GM23338 (cell line): ENCODE measurements around the gene IL19. TPM values are rescaled to one million over a fixed set of nuclear protein-coding genes. Genes with fewer than 3 reads are reported as not detected.

ENCODE experiments used
- ATAC-seq: fragments of 200-7000 bp; cut with Tn5 transposase; 3 replicates; pipeline ENCODE4 v1.9.1; 2020
- DNase-seq: peaks from one replicate; pipeline ENCODE4 v3.0.0-alpha.2; 2015; ENCODE audit warnings: low spot score
- H2AFZ ChIP-seq: fragments of 200-600 bp; sonication (generic); 2 replicates; pipeline ENCODE4 v1.8.0; 2016; ENCODE audit warnings: antibody characterized with exemption, mild to moderate bottlenecking, moderate library complexity
- H3F3A ChIP-seq: fragments of 200-600 bp; sonication (generic); replicated peaks from 2 replicates; pipeline ENCODE4 v1.8.0; 2017; ENCODE audit warnings: antibody characterized with exemption, mixed run types, low read depth
- H3K27ac ChIP-seq: fragments of 200-600 bp; sonication (generic); 2 replicates; pipeline ENCODE4 v1.6.1; 2016; ENCODE audit warnings: low read depth
- H3K27me3 ChIP-seq: fragments of 200-600 bp; sonication (generic); 2 replicates; pipeline ENCODE4 v1.8.0; 2016; ENCODE audit warnings: mild to moderate bottlenecking, mixed run types, moderate library complexity; ENCODE audit not compliant: insufficient read depth
- H3K36me3 ChIP-seq: fragments of 200-600 bp; sonication (generic); 2 replicates; pipeline ENCODE4 v1.8.0; 2016; ENCODE audit warnings: mild to moderate bottlenecking; ENCODE audit not compliant: insufficient read depth
- H3K4me1 ChIP-seq: fragments of 200-600 bp; sonication (generic); 2 replicates; pipeline ENCODE4 v1.8.0; 2016; ENCODE audit warnings: mild to moderate bottlenecking, moderate library complexity; ENCODE audit not compliant: insufficient read depth
- H3K4me2 ChIP-seq: fragments of 200-600 bp; sonication (generic); 2 replicates; pipeline ENCODE4 v1.7.1; 2017; ENCODE audit warnings: mixed run types
- H3K4me3 ChIP-seq: fragments of 200-600 bp; sonication (generic); 2 replicates; pipeline ENCODE4 v1.6.1; 2016; ENCODE audit warnings: mixed run types
- H3K79me2 ChIP-seq: fragments of 200-600 bp; sonication (generic); replicated peaks from 2 replicates; pipeline ENCODE4 v1.8.0; 2017; ENCODE audit warnings: mild to moderate bottlenecking; ENCODE audit not compliant: insufficient read depth
- H3K9me2 ChIP-seq: fragments of 200-600 bp; sonication (generic); 2 replicates; pipeline ENCODE4 v1.8.0; 2017; ENCODE audit not compliant: insufficient read depth
- H4K20me1 ChIP-seq: fragments of 200-600 bp; sonication (generic); replicated peaks from 2 replicates; pipeline ENCODE4 v1.8.0; 2017; ENCODE audit warnings: mild to moderate bottlenecking; ENCODE audit not compliant: insufficient read depth
- H3K27ac Mint-ChIP-seq: 2 replicates; pipeline ENCODE4 v1.8.0; 2020; ENCODE audit warnings: inconsistent platforms, mild to moderate bottlenecking, moderate library complexity, mixed read lengths
- H3K27me3 Mint-ChIP-seq: 3 replicates; pipeline ENCODE4 v1.8.0; 2022; ENCODE audit warnings: low read depth, mild to moderate bottlenecking, moderate library complexity, mixed read lengths, inconsistent platforms; ENCODE audit not compliant: insufficient read depth, poor library complexity
- H3K36me3 Mint-ChIP-seq: 3 replicates; pipeline ENCODE4 v1.8.0; 2021; ENCODE audit warnings: low read depth, mild to moderate bottlenecking, inconsistent platforms, moderate library complexity, mixed read lengths
- H3K4me1 Mint-ChIP-seq: 3 replicates; pipeline ENCODE4 v1.8.0; 2020; ENCODE audit warnings: mild to moderate bottlenecking, inconsistent platforms, mixed read lengths
- H3K4me3 Mint-ChIP-seq: 3 replicates; pipeline ENCODE4 v1.8.0; 2021; ENCODE audit warnings: moderate library complexity, mild to moderate bottlenecking, inconsistent platforms, mixed read lengths
- H3K9me3 Mint-ChIP-seq: 3 replicates; pipeline ENCODE4 v1.8.0; 2020; ENCODE audit warnings: moderate library complexity, mild to moderate bottlenecking, inconsistent platforms, mixed read lengths
- EZH2phosphoT487 ChIP-seq: fragments of 200-600 bp; sonication (generic); IDR thresholded peaks from one replicate; pipeline ENCODE4 v1.8.1; 2018; ENCODE audit warnings: antibody characterized with exemption; ENCODE audit not compliant: unreplicated experiment
- JUNB ChIP-seq: IDR thresholded peaks from one replicate; pipeline ENCODE4 v1.6.1; 2016; ENCODE audit warnings: antibody characterized with exemption; ENCODE audit not compliant: unreplicated experiment
- POLR2AphosphoS5 ChIP-seq: IDR thresholded peaks from 2 replicates; pipeline ENCODE4 v1.6.1; 2016; ENCODE audit warnings: antibody characterized with exemption, low read depth
- ZNF114 ChIP-seq: fragments of 250-450 bp; sonication (Bioruptor Pico); IDR thresholded peaks from 2 replicates; pipeline ENCODE4 v1.5.0; 2020; ENCODE audit warnings: mild to moderate bottlenecking, moderate library complexity
- ZNF331 ChIP-seq: fragments of 250-450 bp; sonication (Bioruptor Pico); IDR thresholded peaks from 2 replicates; pipeline ENCODE4 v1.5.0; 2020; ENCODE audit warnings: low read depth, mild to moderate bottlenecking, moderate library complexity
- polyA plus RNA-seq: library from polyadenylated mRNA; unstranded; fragments of >200 nt; fragmentation: Nextera tagmentation; extraction: Ambion mirVana; gene quantifications from 2 replicates; pipeline ENCODE4 v1.2.1, GENCODE V29; 2016
- total RNA-seq: library from RNA; depleted of rRNA; stranded (reverse); fragments of >200 nt; shearing (Covaris generic); gene quantifications from 2 replicates; pipeline ENCODE4 v1.2.3, GENCODE V29; 2014
- TF ChIP-seq, protein P1 (sequence below), 2 experiments: fragments of 200-600 bp in 1 of 2; sonication (generic) in 1 of 2; conservative IDR thresholded peaks; 2 replicates each; pipeline versions ENCODE4 v1.5.1 to v1.6.1; 2016 to 2017; ENCODE audit warnings: antibody characterized with exemption in 2 of 2, low read depth in 2 of 2, mild to moderate bottlenecking in 2 of 2, moderate library complexity in 1 of 2
- TF ChIP-seq, protein P2 (sequence below): fragments of 250-450 bp; sonication (Bioruptor Pico); IDR thresholded peaks from 2 replicates; pipeline ENCODE4 v1.5.0; 2020; ENCODE audit warnings: mild to moderate bottlenecking, moderate library complexity
- TF ChIP-seq, protein P3 (sequence below): IDR thresholded peaks from 2 replicates; pipeline ENCODE4 v1.6.1; 2016; ENCODE audit warnings: antibody characterized with exemption

Gene IL19
- total and polyA plus RNA-seq, 2 experiments from 2014 or later = not detected

DNA sequence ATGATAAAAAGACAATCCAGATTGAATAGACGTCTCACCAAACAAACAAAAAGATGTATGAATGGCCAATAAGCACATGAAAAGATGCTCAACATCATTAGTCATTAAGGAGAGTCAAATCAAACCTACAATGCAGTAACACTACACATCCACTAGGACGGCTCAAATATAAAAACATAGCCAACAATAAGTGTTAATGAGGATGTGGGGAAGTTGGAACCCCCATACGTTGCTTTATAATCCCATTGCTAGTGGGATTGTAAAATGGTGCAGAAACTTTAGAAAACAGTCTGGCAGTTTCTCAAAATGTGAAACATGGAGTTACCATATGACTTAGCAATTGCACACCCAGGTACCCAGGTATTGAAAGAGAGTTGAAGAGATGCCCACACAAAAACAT, 112.0 kb downstream of the IL19 start:
- DNase-seq (peak; percentile 15), ATAC-seq (no peak)
- Mint-ChIP-seq H3K36me3 (peaks cover 6% of the 10 kb centered on the region; the same call in 1 of the 3 replicates), H3K27me3 (peaks cover 3% of the 10 kb centered on the region), H3K27ac (no peak overlapping the region), H3K9me3 (peaks cover 21% of the 10 kb centered on the region), H3K4me3 (no peak overlapping the region), H3K4me1 (no peaks in the 10 kb centered on the region)
- Histone ChIP-seq H3K4me3 (no peak overlapping the region), H4K20me1 (no peaks in the 10 kb centered on the region), H2AFZ (no peak overlapping the region), H3K4me1 (no peaks in the 10 kb centered on the region), H3F3A (no peaks in the 10 kb centered on the region), H3K4me2 (no peak overlapping the region), H3K27ac (no peak overlapping the region), H3K79me2 (no peaks in the 10 kb centered on the region), H3K27me3 (no peaks in the 10 kb centered on the region), H3K36me3 (0 out of 2 replicates have a peak, but pooled peaks cover 5% of the 10 kb centered on the region), H3K9me2 (no peaks in the 10 kb centered on the region)
- TF ChIP-seq JUNB = no peak
- TF ChIP-seq, protein P1, sequence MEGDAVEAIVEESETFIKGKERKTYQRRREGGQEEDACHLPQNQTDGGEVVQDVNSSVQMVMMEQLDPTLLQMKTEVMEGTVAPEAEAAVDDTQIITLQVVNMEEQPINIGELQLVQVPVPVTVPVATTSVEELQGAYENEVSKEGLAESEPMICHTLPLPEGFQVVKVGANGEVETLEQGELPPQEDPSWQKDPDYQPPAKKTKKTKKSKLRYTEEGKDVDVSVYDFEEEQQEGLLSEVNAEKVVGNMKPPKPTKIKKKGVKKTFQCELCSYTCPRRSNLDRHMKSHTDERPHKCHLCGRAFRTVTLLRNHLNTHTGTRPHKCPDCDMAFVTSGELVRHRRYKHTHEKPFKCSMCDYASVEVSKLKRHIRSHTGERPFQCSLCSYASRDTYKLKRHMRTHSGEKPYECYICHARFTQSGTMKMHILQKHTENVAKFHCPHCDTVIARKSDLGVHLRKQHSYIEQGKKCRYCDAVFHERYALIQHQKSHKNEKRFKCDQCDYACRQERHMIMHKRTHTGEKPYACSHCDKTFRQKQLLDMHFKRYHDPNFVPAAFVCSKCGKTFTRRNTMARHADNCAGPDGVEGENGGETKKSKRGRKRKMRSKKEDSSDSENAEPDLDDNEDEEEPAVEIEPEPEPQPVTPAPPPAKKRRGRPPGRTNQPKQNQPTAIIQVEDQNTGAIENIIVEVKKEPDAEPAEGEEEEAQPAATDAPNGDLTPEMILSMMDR (conservative IDR thresholded peaks at IDR 0.05; ENCODE audit: low read depth in 2 of 2) = peak in 1 of 2 experiments; percentile 58; a peak in 3 of 4 replicates
- no peak for TF ChIP-seq EZH2phosphoT487

DNA sequence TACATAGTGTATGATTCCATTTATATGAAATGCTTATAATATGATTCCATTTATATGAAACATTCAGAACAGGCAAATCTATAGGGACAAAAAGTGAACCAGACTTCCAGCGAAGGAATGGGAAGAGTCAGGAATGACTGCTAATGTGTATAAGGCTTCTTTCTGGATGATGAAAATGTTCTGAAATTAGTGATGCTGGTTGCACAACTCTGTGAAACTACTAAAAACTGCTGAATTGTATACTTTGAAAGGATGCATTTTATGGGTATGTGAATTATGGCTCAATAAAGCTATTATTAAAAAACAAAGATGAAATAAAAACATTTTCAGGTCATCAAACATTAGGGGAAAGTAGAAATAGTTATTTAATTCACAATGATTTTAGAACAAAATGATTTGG, 112.6 kb downstream of the IL19 start:
- H3K4me1 Mint-ChIP-seq = no peaks in the 10 kb centered on the region
- Histone ChIP-seq H3F3A (no peaks in the 10 kb centered on the region), H3K79me2 (no peaks in the 10 kb centered on the region), H3K36me3 (0 out of 2 replicates have a peak, but pooled peaks cover 5% of the 10 kb centered on the region), H4K20me1 (no peaks in the 10 kb centered on the region), H3K27ac (no peak overlapping the region), H3K4me3 (no peak overlapping the region), H2AFZ (no peak overlapping the region), H3K9me2 (no peaks in the 10 kb centered on the region), H3K4me1 (no peaks in the 10 kb centered on the region), H3K4me2 (no peak overlapping the region), H3K27me3 (no peaks in the 10 kb centered on the region)
- H3K27me3 Mint-ChIP-seq = peaks cover 2% of the 10 kb centered on the region
- H3K36me3 Mint-ChIP-seq = peaks cover 4% of the 10 kb centered on the region; the same call in 1 of the 3 replicates
- H3K9me3 Mint-ChIP-seq = peaks cover 15% of the 10 kb centered on the region
- no peak overlapping the region for H3K27ac Mint-ChIP-seq
- no peak for ATAC-seq
- H3K4me3 Mint-ChIP-seq = no peak overlapping the region
- no peak for DNase-seq
- no peak for TF ChIP-seq EZH2phosphoT487
- TF ChIP-seq, protein P2, sequence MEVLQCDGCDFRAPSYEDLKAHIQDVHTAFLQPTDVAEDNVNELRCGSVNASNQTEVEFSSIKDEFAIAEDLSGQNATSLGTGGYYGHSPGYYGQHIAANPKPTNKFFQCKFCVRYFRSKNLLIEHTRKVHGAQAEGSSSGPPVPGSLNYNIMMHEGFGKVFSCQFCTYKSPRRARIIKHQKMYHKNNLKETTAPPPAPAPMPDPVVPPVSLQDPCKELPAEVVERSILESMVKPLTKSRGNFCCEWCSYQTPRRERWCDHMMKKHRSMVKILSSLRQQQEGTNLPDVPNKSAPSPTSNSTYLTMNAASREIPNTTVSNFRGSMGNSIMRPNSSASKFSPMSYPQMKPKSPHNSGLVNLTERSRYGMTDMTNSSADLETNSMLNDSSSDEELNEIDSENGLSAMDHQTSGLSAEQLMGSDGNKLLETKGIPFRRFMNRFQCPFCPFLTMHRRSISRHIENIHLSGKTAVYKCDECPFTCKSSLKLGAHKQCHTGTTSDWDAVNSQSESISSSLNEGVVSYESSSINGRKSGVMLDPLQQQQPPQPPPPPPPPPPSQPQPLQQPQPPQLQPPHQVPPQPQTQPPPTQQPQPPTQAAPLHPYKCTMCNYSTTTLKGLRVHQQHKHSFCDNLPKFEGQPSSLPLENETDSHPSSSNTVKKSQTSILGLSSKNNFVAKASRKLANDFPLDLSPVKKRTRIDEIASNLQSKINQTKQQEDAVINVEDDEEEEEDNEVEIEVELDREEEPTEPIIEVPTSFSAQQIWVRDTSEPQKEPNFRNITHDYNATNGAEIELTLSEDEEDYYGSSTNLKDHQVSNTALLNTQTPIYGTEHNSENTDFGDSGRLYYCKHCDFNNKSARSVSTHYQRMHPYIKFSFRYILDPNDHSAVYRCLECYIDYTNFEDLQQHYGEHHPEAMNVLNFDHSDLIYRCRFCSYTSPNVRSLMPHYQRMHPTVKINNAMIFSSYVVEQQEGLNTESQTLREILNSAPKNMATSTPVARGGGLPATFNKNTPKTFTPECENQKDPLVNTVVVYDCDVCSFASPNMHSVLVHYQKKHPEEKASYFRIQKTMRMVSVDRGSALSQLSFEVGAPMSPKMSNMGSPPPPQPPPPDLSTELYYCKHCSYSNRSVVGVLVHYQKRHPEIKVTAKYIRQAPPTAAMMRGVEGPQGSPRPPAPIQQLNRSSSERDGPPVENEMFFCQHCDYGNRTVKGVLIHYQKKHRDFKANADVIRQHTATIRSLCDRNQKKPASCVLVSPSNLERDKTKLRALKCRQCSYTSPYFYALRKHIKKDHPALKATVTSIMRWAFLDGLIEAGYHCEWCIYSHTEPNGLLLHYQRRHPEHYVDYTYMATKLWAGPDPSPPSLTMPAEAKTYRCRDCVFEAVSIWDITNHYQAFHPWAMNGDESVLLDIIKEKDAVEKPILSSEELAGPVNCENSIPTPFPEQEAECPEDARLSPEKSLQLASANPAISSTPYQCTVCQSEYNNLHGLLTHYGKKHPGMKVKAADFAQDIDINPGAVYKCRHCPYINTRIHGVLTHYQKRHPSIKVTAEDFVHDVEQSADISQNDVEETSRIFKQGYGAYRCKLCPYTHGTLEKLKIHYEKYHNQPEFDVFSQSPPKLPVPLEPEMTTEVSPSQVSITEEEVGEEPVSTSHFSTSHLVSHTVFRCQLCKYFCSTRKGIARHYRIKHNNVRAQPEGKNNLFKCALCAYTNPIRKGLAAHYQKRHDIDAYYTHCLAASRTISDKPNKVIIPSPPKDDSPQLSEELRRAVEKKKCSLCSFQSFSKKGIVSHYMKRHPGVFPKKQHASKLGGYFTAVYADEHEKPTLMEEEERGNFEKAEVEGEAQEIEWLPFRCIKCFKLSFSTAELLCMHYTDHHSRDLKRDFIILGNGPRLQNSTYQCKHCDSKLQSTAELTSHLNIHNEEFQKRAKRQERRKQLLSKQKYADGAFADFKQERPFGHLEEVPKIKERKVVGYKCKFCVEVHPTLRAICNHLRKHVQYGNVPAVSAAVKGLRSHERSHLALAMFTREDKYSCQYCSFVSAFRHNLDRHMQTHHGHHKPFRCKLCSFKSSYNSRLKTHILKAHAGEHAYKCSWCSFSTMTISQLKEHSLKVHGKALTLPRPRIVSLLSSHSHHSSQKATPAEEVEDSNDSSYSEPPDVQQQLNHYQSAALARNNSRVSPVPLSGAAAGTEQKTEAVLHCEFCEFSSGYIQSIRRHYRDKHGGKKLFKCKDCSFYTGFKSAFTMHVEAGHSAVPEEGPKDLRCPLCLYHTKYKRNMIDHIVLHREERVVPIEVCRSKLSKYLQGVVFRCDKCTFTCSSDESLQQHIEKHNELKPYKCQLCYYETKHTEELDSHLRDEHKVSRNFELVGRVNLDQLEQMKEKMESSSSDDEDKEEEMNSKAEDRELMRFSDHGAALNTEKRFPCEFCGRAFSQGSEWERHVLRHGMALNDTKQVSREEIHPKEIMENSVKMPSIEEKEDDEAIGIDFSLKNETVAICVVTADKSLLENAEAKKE = no peak
- TF ChIP-seq, protein P1 (conservative IDR thresholded peaks at IDR 0.05; ENCODE audit: low read depth in 2 of 2) = no peak
- TF ChIP-seq, protein P3, sequence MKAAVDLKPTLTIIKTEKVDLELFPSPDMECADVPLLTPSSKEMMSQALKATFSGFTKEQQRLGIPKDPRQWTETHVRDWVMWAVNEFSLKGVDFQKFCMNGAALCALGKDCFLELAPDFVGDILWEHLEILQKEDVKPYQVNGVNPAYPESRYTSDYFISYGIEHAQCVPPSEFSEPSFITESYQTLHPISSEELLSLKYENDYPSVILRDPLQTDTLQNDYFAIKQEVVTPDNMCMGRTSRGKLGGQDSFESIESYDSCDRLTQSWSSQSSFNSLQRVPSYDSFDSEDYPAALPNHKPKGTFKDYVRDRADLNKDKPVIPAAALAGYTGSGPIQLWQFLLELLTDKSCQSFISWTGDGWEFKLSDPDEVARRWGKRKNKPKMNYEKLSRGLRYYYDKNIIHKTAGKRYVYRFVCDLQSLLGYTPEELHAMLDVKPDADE = no peak
- TF ChIP-seq ZNF114 (CRISPR knock-in tag) = no peak
- TF ChIP-seq POLR2AphosphoS5 = no peak
- TF ChIP-seq ZNF331 (CRISPR knock-in tag) = no peak
